Subcutaneous abdominal adipose tissue (tissue), 5 donors: ENCODE measurements around the gene TLR8.
"Not testable (repeated sequence)": the region's sequence is repeated elsewhere in the genome, so short reads cannot be mapped to it uniquely, and the experiment has no call there.

Source experiments
- H3K27ac ChIP-seq: one replicate; pipeline ENCODE4 v1.7.0; 2013; ENCODE audit warnings: low read depth, mild to moderate bottlenecking, inconsistent platforms, low read length, moderate library complexity
- H3K27me3 ChIP-seq, 5 donors: one replicate each; pipeline ENCODE4 v1.7.0; 2013; ENCODE audit warnings: low read length in 5 of 5, inconsistent platforms in 1 of 5; ENCODE audit not compliant: control insufficient read depth in 5 of 5, insufficient read depth in 4 of 5
- H3K36me3 ChIP-seq, 5 donors: one replicate each; pipeline ENCODE4 v1.7.0; 2013; ENCODE audit warnings: low read length in 5 of 5; ENCODE audit not compliant: control insufficient read depth in 5 of 5, insufficient read depth in 5 of 5
- H3K4me1 ChIP-seq, 5 donors: one replicate each; pipeline ENCODE4 v1.7.0; 2013; ENCODE audit warnings: low read length in 5 of 5, mild to moderate bottlenecking in 3 of 5, moderate library complexity in 1 of 5; ENCODE audit not compliant: control insufficient read depth in 5 of 5, insufficient read depth in 5 of 5
- H3K4me3 ChIP-seq, 5 donors: one replicate each; pipeline ENCODE4 v1.7.0; 2013; ENCODE audit warnings: low read length in 5 of 5, low read depth in 1 of 5
- H3K9ac ChIP-seq, 5 donors: one replicate each; pipeline ENCODE4 v1.7.0; 2013; ENCODE audit warnings: low read length in 5 of 5, mild to moderate bottlenecking in 4 of 5, moderate library complexity in 3 of 5
- H3K9me3 ChIP-seq, 5 donors: one replicate each; pipeline ENCODE4 v1.7.0; 2013; ENCODE audit warnings: low read length in 5 of 5; ENCODE audit not compliant: control insufficient read depth in 5 of 5
- donor health status: healthy.
- donor health status: healthy.
- donor health status: healthy.
- donor health status: healthy.
- donor health status: healthy.

TLR8 gene

GRCh38 chrX:12956704-12957534 lies 50.5 kb downstream of the TLR8 start:
- Histone ChIP-seq H3K27ac (peak overlapping the region; percentile 46), H3K4me3 (peak overlapping the region in 3 of 5 donors; percentile 7 to 42 (median 23)), H3K4me1 (peaks cover 2 to 39% (median 18%) of the 10 kb centered on the region in 5 donors), H3K9ac (peak overlapping the region in 1 of 5 donors; percentile 9), H3K9me3 (no peaks in the 10 kb centered on the region), H3K27me3 (peaks cover 0 to 2% (median 0%) of the 10 kb centered on the region in 5 donors), H3K36me3 (no peaks in the 10 kb centered on the region)

GRCh38 chrX:12958059-12958458 lies 51.6 kb downstream of the TLR8 start:
- peaks cover 0 to 4% (median 0%) of the 10 kb centered on the region in 5 donors for H3K27me3 ChIP-seq
- H3K27ac ChIP-seq = no peak overlapping the region
- H3K9ac ChIP-seq = no peak overlapping the region
- peaks cover 4 to 42% (median 18%) of the 10 kb centered on the region in 5 donors for H3K4me1 ChIP-seq
- no peaks in the 10 kb centered on the region for H3K9me3 ChIP-seq
- no peaks in the 10 kb centered on the region for H3K36me3 ChIP-seq
- H3K4me3 ChIP-seq = no peak overlapping the region

- no peak overlapping the region for H3K27ac ChIP-seq
These were observed 52.0 kb downstream of the TLR8 start for GRCh38 chrX:12958461-12958860.

GRCh38 chrX:12961196-12961718 lies 54.8 kb downstream of the TLR8 start:
- H3K4me3 ChIP-seq = no peak overlapping the region
- peaks cover 2 to 21% (median 9%) of the 10 kb centered on the region in 5 donors for H3K4me1 ChIP-seq
- no peaks in the 10 kb centered on the region for H3K36me3 ChIP-seq
- no peaks in the 10 kb centered on the region for H3K9me3 ChIP-seq
- no peak overlapping the region for H3K27ac ChIP-seq
- peaks cover 0 to 2% (median 0%) of the 10 kb centered on the region in 5 donors for H3K27me3 ChIP-seq
- no peak overlapping the region for H3K9ac ChIP-seq

More at GRCh38 chrX:12958461-12958860, 52.0 kb downstream of the TLR8 start:
- no peak overlapping the region for H3K9ac ChIP-seq
- no peaks in the 10 kb centered on the region for H3K36me3 ChIP-seq
- H3K4me1 ChIP-seq = peaks cover 4 to 42% (median 18%) of the 10 kb centered on the region in 5 donors
- no peaks in the 10 kb centered on the region for H3K9me3 ChIP-seq
- H3K4me3 ChIP-seq = no peak overlapping the region
- peaks cover 0 to 4% (median 0%) of the 10 kb centered on the region in 5 donors for H3K27me3 ChIP-seq

DNA sequence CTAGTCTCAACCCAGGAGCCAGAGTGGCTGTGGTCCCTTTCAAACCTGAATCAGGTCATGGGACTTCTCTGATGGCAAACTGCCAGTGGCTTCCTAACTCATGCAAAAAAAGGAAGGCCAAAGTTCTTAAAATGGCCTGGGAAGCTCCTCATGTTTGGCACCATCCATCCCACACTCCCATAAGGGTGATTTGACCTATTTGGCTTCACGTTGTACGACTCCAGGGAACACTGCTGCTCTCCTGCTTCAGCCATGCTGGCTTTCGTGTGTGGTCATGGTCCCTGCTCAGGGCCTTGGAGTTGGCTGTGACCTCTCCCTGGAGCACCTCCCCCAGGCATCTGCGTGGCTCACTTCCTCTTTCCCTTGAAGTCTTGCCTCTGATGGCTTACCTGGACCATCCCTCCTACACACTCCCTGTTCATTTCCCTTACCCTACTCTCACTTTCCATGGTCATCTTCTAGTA lies 55.7 kb downstream of the TLR8 start:
- H3K27me3 ChIP-seq = peaks cover 0 to 5% (median 0%) of the 10 kb centered on the region in 5 donors
- H3K9me3 ChIP-seq = no peaks in the 10 kb centered on the region
- H3K4me1 ChIP-seq = peaks cover 0 to 13% (median 4%) of the 10 kb centered on the region in 5 donors
- no peaks in the 10 kb centered on the region for H3K36me3 ChIP-seq
- no peak overlapping the region for H3K27ac ChIP-seq
- H3K9ac ChIP-seq = no peak overlapping the region
- no peak overlapping the region for H3K4me3 ChIP-seq

DNA sequence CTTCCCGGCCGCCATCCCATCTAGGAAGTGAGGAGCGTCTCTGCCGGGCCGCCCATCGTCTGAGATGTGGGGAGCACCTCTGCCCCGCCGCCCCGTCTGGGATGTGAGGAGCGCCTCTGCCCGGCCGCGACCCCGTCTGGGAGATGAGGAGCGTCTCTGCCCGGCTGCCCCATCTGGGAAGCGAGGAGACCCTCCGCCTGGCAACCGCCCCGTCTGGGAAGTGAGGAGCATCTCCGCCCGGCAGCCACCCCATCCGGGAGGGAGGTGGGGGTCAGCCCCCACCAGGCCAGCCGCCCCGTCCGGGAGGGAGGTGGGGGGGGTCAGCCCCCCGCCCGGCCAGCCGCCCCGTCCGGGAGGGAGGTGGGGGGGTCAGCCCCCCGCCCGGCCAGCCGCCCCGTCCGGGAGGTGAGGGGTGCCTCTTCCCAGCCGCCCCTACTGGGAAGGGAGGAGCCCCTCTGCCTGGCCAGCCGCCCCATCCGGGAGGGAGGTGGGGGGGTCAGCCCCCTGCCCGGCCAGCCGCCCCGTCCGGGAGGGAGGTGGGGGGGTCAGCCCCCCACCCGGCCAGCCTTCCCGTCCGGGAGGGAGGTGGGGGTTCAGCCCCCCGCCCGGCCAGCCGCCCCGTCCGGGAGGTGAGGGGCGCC lies 56.9 kb downstream of the TLR8 start:
- H3K27me3 ChIP-seq, H3K4me3 ChIP-seq, H3K4me1 ChIP-seq, H3K27ac ChIP-seq, H3K9ac ChIP-seq, H3K9me3 ChIP-seq, H3K36me3 ChIP-seq: not testable (repeated sequence)

- Histone ChIP-seq H3K27ac (no peak overlapping the region), H3K4me1 (peaks cover 2 to 9% (median 4%) of the 10 kb centered on the region in 5 donors), H3K4me3 (no peak overlapping the region), H3K27me3 (peaks cover 0 to 9% (median 0%) of the 10 kb centered on the region in 5 donors), H3K36me3 (no peaks in the 10 kb centered on the region), H3K9ac (no peak overlapping the region), H3K9me3 (no peaks in the 10 kb centered on the region)
These were observed 58.9 kb downstream of the TLR8 start for GRCh38 chrX:12965131-12965940.

DNA sequence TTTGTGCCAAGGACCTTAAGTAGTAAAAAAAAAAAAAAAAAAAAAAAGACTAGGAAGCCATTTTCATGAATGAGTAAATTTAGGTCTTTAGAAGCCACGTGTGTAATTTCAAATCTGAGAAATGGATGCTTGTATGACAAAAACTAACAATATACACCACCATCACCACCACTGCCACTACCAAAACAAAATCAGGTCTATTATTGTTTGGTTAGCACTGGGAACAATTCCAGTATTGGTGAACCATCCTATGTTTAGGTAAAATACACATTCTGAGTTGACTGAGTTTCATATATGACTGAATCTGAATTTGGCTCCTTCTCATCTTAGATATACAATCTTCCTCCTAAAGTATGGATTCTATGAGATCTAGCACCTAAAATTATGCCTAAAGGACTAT lies 59.7 kb downstream of the TLR8 start:
- Histone ChIP-seq H3K4me1 (peaks cover 2 to 17% (median 8%) of the 10 kb centered on the region in 5 donors), H3K9me3 (no peaks in the 10 kb centered on the region), H3K27me3 (peaks cover 0 to 9% (median 0%) of the 10 kb centered on the region in 5 donors), H3K9ac (no peak overlapping the region), H3K27ac (no peak overlapping the region), H3K4me3 (no peak overlapping the region), H3K36me3 (no peaks in the 10 kb centered on the region)

- Histone ChIP-seq H3K4me1 (peaks cover 0 to 23% (median 11%) of the 10 kb centered on the region in 5 donors), H3K9me3 (no peaks in the 10 kb centered on the region), H3K36me3 (no peaks in the 10 kb centered on the region), H3K9ac (no peak overlapping the region), H3K27ac (no peak overlapping the region), H3K4me3 (no peak overlapping the region), H3K27me3 (peaks cover 0 to 7% (median 0%) of the 10 kb centered on the region in 5 donors)
These were observed 61.5 kb downstream of the TLR8 start for GRCh38 chrX:12967711-12968465.
